Measurements from ENCODE around the gene NUTM2F. TPM values are rescaled to one million over a fixed set of nuclear protein-coding genes. Genes with fewer than 3 reads are reported as not detected.
"Not testable (repeated sequence)": the region's sequence is repeated elsewhere in the genome, so short reads cannot be mapped to it uniquely, and the experiment has no call there.

NUTM2F gene, protein sequence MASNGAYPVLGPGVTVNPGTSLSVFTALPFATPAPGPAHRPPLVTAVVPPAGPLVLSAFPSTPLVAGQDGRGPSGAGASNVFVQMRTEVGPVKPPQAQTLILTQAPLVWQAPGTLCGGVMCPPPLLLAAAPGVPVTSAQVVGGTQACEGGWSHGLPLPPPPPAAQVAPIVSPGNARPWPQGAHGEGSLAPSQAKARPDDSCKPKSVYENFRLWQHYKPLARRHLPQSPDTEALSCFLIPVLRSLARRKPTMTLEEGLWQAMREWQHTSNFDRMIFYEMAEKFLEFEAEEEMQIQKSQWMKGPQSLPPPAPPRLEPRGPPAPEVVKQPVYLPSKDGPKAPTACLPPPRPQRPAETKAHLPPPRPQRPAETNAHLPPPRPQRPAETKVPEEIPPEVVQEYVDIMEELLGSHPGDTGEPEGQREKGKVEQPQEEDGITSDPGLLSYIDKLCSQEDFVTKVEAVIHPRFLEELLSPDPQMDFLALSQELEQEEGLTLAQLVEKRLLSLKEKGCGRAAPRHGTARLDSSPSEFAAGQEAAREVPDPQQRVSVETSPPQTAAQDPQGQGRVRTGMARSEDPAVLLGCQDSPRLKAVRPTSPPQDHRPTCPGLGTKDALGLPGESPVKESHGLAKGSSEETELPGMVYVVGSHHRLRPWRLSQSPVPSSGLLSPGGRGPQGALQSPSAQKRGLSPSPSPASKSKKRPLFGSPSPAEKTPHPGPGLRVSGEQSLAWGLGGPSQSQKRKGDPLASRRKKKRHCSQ
- under 1 TPM in 1 of 4 donors, not detected in 3; 0.07 TPM for polyA plus RNA-seq (ENCODE audit: insufficient read length in 4 of 4)

DNA sequence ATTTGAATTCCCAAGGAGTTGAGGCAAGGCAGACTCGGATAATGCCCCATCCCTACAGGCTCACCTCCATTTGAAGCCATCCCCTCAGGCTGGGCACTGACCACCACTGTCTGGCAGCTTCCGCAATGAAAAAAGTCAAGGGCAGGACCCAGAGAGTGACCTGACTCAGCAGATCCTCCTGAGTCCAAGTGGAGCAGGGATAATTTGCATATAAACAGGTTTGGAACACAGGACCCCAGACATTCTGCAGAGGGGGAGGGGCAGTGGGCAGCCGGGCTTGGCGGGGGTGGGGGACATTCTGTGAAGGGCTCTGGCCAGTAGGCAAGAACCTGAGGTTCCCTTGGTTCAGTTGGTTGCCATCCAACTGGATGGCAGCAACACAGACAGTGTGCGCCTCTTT lies at the start of gene NUTM2F:
TSS of gene NUTM2F (minus strand) at position 101 of the 400 bp plus-strand sequence. CDS start at position 80, 21 bp downstream.
- not testable (repeated sequence) for DNase-seq (ENCODE audit: low read depth in 4 of 4, low spot score in 3 of 4)

DNA sequence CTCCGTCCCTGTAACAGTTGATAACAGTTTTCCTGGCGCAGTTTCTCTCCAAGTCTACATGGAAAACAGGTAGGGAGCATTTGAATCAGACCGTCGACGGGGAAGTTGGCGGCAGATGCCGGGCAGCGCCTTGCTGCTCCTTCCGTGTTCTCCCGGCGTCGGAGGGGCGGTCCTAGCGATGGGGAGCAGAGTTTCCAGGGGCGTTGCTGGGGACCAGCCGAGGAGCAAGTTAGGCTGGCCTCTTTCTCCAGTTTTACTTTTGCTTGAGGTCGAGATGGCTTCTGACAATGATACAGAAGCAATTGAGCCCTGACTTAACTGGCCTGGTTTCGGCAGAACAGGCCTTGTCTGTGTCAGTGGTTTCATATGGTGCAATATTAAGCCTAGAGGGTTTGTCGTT lies 46.8 kb upstream of the NUTM2F start:
- DNase-seq (ENCODE audit: low read depth in 4 of 4, low spot score in 3 of 4), result peak in 1 of 4 donors; percentile 7

DNA sequence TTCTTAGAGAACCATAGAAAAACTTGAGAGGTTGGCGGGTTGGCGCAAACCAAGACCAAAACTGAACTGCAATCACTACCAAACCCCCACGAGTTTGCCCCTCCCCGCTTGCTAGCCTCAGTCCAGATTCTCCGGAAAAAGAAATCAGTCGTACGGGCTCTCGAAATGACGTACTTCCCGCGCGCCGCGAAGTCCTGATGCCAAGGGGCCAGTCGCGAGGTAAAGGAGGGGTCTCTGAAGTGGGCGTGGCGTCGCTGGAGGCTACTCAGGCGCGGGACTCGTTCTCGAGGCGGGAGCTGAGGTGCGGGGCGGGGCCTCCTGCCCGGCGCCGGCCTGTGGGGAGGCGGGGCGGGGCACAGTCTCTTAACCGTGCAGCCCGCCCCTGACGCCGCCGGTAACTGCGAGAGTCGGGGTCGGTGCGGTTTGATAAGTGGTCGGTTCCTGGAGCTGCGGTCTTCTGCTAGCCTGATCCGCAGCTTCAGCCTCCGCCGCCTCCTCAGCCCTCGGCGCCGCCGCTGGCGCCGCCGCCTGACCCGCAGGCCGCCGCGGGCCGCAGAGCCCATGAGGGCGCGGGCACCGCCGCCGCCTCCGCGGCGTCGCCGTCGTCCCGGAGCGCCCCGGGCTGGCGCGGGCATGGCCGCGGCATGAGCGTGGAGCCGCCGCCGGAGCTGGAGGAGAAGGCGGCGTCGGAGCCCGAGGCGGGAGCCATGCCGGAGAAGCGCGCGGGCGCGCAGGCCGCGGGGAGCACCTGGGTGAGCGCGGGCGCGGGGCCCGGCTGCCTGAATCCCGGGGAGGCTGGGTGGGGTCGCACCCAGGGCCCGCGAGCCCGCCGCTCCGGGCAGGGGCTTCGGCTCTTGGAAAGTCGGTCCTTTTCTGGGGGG lies 46.0 kb upstream of the NUTM2F start:
- DNase-seq (ENCODE audit: low read depth in 4 of 4, low spot score in 3 of 4), result peak; percentile 59 to 82 (median 72)

DNA sequence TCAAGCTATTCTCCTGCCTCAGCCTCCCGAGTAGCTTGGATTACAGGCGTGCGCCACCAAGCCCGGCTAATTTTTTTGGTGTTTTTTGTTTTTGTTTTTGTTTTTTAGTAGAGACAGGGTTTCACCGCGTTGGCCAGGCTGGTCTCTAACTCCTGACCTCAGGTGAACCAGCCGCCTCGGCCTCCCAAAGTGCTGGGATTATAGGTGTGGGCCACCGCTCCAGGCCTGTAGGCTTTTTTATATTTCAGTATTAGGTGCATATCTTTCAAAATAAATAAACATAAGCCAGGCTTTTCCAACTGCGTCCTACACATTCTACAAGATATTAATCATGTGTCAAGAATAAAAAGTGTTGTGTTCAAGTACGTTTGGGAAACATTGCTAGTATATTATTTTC lies 45.3 kb upstream of the NUTM2F start:
- DNase-seq (ENCODE audit: low read depth in 4 of 4, low spot score in 3 of 4), result not testable (repeated sequence)

DNA sequence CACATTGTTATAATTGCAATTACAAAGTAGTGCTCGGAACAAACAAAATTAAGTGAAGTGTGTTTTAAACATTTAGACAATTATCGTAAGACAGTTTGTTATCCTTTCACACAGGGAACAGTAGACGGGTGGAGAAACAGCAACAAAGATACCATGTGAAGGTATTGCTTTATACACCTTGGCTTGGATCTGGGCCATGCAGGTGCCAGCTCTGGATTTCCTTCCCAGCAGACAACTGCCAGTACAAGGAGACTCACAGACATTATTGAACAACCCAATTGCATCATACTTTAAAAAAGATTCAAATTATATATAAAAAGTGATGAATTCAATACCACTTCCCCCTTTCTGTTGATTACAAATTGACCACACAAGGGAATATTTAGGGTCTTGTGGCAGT lies 41.8 kb upstream of the NUTM2F start:
- DNase-seq (ENCODE audit: low read depth in 4 of 4, low spot score in 3 of 4), result not testable (repeated sequence)

DNA sequence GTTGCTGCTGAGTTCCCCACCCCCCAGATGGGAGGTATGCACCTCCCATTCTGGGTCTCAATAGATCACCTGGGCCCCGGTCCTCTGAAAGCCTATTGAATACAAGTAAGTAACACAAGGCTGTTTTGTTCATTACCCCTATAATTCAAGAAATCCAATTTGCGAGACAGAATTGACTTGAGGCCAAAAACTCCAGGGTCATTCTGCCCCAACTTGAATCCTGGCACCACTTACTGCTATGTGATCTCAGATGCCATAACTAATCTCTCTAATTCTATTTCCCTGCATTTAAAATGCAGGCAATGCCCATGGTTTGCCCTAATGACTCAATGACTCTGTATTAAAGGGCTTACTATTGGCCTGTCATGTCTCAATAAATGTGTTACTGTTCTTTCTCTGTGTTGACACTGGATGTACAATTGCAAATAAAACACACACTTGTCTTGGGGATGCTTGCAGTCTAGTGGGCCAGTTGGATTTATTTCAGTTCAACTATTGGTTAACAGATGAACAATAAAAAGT lies 35.7 kb upstream of the NUTM2F start:
- not testable (repeated sequence) for DNase-seq (ENCODE audit: low read depth in 4 of 4, low spot score in 3 of 4)

DNA sequence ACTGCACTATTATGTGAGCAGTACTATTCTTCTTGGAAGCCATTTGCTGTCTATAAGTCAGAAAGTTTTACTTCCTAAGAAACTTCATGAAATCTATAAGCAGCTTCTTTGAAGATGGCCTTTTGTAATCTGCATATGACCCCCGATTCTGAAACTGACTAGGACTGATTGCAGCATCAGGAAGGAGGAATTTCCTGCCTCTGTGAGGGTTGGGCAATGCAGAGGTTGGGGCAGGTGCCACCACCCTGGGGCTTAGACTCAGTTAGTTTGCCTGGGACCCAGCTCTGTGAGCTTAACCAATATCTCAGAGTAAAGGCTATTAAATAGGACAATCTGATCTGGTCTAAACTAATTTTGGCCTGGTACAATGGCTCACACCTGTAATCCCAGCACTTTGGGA lies 28.7 kb upstream of the NUTM2F start:
- not testable (repeated sequence) for DNase-seq (ENCODE audit: low read depth in 4 of 4, low spot score in 3 of 4)

DNA sequence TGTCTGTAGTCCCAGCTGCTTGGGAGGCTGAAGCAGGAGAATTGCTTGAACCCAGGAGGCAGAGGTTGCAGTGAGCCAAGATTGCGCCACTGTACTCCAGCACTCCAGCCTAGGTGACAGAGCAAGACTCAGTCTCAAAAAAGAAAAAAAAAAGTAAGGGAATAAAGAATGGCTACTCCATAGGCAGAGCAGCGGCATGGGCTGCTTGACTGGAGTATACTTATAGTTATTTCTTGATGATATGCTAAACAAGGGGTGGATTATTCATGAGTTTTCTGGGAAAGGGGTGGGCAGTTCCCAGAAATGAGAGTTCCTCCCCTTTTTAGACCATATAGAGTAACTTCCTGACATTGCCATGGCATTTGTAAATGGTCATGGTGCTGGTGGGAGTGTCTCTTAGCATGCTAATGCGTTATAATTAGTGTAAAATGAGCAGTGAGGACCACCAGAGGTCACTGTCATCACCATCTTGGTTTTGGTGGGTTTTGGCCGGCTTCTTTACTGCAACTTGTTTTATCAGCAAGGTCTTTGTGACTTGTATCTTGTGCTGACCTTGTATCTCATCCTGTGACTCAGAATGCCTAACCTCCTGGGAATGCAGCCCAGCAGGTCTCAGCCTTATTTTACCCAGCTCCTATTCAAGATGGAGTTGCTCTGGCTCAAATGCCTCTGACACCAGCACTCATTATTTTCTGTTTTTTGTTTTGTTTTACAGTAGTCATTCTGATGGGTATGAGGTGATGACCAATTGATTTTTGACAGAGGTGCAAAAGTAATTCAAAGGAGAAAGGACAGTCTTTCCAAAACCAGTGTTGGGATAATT lies 23.7 kb upstream of the NUTM2F start:
- not testable (repeated sequence) for DNase-seq (ENCODE audit: low read depth in 4 of 4, low spot score in 3 of 4)

DNA sequence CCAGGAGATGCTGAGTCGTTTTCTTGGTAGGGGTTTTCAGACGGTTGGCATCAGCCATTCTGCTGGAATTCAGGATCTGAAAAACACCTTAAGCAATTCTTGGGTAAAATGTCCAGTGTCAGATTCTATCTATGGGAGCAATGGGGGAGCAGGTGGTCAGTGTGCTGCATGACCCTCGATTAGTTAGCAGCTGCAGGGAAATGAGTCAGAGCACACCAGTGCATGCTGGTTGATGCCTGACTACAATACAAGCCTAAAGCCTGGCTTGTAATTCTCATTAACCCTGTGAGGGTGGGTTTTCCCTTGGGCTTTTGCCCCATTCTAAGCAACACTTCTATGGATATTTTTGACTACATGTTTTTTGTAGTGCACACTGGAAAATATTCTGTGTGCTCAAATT lies 20.3 kb upstream of the NUTM2F start:
- DNase-seq (ENCODE audit: low read depth in 4 of 4, low spot score in 3 of 4), result not testable (repeated sequence)

DNA sequence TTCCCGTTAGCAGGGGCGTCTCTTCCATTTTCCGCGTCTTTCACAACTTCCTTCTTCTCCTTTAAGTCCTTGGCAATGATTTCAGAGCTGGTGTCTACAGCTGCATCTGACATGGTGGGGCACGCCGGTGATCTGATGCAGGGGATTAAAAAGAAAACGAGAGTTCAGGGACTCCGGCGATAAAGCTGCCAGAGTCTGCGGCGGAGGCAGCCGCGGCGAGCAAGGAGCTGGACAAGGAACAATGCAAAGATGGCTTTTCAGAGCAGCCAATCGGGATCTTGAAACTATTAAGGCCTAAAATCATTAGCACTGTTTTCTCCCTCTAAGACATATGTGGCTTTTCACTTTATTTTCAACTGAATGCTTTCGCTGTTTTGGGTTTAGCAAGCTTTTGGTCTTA lies 19.0 kb upstream of the NUTM2F start:
- DNase-seq (ENCODE audit: low read depth in 4 of 4, low spot score in 3 of 4), result not testable (repeated sequence)

DNA sequence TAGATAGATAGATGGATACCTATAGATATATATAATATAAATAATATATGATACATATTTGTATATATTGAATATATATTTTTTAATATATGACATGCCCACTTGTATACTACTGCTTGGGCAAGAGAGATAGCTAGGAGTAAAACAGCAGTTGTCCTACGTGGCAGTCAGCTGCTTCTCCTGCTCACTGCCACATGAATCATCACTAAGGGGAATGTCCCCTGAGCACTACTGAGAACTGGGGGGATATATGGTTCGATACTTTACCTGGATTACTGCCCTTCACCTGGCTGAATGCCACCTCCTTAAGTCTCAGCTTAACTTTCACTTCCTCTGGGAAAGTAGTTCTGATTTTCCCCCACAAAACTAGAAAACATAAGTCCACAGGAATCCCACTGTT lies 13.3 kb upstream of the NUTM2F start:
- DNase-seq (ENCODE audit: low read depth in 4 of 4, low spot score in 3 of 4), result not testable (repeated sequence)

DNA sequence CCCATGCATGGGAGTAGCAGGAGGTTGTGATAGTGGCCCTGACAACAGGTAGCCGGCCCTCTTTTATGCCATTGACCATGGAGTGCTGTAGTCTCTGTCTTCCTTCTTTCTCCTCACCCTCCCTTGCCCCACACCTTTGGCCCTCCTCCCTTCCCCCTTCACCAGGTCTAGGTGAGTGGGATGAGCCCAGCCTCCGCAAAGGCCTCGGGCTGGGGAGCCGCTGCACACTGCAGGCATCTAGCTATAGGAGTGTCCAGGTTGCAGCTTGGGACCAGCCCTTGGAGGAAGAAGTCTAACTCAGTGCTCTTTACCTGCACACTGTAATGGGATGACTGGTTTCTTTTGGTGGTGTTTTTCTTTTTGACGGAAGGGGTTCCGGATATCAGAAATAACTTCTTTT lies 12.3 kb upstream of the NUTM2F start:
- not testable (repeated sequence) for DNase-seq (ENCODE audit: low read depth in 4 of 4, low spot score in 3 of 4)

DNA sequence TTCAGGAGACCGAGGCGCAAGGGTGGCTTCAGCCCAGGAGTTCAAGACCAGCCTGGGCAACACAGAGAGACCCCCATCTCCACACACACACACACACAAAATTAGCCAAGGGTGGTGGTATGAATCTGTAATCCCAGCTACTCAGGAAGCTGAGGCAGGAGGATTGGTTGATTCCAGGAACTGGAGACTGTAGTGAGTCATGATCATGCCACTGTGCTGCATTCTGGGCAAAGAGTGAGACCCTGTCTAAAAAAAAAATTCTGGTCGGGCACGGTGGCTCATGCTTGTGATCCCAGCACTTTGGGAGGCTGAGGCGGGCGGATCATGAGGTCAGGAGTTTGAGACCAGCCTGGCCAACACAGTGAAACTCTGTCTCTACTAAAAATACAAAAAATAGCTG lies 11.2 kb upstream of the NUTM2F start:
- DNase-seq (ENCODE audit: low read depth in 4 of 4, low spot score in 3 of 4), result not testable (repeated sequence)

DNA sequence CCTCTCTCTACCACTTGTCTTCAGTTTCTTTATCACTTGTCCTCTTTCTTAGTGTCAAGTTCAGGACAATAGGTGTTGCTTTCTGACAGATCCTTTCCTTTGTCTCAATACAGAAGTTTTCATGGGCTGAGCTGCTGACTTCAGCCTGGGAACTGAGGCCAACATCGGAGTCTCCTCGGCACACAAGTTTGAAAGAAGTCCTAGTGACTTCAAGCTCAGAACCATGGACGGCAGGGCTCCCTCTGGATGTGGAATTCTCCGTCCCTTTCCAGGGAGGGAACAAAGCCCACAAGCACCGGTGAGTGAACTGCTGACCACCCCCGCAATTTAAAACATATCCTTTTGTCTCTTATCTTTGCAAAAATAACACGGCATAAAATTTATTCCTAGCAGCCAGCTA lies 10.3 kb upstream of the NUTM2F start:
- DNase-seq (ENCODE audit: low read depth in 4 of 4, low spot score in 3 of 4), result not testable (repeated sequence)

DNA sequence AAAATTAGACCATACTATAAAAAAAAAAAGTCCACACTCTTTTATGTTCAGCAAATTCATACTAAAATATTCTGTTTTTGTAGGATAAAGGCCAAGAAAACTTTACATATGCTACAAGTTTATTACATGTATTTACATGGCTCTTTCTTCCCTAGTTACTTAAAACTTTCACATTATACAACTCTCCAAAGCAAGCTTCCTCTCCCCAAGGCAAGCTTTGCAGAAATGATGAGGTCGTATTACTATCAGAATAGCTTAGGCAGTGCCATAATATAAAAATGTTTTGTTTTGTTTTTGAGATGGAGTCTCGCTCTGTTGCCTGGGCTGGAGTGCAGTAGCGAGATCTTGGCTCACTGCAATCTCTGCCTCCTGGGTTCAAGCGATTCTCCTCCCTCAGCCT lies 8.0 kb upstream of the NUTM2F start:
- DNase-seq (ENCODE audit: low read depth in 4 of 4, low spot score in 3 of 4), result not testable (repeated sequence)

DNA sequence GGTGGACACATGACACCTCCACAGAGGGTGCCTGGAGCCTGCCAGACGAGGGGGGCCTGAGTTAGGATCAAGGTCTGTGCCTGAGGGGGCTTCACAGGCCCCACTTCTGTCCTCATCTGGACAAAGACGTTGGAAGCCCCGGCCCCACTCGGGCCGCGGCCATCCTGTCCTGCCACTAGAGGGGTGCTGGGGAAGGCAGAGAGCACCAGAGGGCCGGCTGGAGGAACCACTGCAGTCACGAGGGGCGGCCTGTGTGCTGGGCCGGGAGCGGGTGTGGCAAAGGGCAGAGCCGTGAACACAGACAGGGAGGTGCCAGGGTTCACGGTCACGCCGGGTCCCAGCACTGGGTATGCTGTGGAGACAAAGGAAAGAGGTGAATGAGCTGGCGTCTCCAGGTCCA lies 2.9 kb downstream of the NUTM2F start:
- not testable (repeated sequence) for DNase-seq (ENCODE audit: low read depth in 4 of 4, low spot score in 3 of 4)

DNA sequence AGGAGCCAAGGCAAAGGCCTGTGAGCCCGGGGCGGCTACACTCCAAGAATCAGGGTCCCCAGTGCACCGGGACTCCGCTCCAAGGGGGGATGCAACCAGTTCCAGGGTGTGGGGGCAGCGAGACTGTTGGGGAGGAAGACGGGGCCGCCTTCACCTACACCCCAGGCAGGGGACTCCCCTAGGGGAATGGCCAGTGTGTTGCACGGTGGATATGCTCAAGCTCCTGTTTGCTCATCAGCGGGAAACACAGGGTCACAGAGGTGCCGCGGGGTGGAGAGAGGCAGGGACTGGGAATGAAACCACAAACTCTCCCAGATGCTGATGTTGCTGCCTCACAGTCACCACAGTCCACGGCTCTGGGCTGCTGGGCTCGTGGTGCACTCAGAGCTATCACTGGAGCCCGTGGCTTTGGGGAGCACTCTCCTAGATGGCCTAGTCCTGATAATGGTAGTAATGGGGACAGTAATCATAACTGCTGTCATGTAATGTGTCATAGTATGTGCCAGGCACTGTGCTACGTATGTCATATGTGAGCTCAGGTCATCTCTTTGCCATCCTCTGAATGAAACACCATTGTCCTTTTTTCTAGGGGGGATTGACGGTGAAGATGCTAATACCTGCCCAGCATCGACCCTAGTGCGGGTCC lies 5.2 kb downstream of the NUTM2F start:
- not testable (repeated sequence) for DNase-seq (ENCODE audit: low read depth in 4 of 4, low spot score in 3 of 4)

DNA sequence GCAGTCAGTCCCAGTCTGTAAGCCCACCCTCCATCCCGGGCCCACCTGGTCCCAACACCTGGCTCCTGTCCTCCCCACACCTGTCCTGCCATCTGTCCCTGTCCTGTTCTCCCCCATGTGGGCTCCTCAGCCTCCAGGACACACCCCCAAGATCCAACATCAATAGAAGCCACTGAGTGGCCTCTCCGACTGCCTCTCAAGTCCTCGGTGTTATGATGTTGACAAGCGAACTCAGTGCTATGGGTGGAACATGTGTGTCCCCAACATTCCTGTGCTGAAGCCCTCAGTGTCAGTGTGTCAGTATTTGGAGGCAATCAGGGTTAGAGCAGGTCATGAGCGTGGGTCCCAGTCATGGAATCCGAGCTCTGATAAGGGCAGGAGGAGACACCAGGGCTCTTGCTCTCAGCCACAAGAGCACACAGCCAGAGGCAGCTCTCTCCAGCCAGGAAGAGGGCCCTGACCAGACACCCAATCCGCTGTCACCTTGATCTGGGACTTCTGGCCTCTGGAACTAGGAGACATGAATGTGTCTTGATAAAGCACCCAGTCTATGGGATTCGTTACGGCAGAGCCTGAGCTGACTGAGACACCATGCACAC lies 6.0 kb downstream of the NUTM2F start:
- DNase-seq (ENCODE audit: low read depth in 4 of 4, low spot score in 3 of 4), result not testable (repeated sequence)

All from left renal pelvis (tissue), 4 donors.